HG02623 (cell line): Measurements from ENCODE around the gene ITCH.

Source experiments
- ATAC-seq: cut with Tn5 transposase; IDR thresholded peaks from one replicate; pipeline ENCODE4 v1.9.1; 2021; ENCODE audit warnings: moderate library complexity; ENCODE audit not compliant: unreplicated experiment

Gene ITCH

DNA sequence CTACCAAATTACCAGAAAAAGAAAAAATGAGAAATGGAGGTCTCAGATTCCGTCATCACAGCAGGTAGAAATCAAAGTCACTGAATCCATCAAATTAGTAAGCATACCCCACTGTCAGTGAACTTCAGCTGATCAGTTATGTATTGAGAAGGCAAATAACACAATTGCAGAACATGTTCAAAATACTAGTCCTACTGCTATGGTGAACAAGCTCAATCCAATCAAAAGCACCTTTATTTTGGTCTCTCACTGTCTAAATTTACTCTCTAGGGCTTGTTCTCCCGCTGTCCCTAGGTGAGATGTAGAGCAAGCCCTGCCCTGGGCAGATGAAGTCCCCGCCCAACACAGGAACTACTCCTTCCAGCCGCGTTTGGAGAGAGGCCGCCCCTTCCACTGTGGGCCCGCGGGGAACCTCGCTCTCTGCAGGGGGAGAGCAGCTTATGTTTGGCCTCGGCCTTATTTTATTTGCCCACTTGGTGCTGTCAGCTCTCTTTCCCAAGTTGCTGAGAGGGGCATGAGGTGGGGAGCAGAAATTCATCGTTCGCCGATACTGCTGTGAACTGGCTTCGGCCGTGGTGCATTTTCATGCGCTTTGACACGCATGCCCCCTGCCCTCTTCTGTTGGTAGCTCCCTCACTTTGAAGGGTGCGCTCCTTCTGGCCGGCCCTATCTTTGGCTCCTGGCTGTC lies 181.2 kb downstream of the ITCH start:
- no peak for ATAC-seq

DNA sequence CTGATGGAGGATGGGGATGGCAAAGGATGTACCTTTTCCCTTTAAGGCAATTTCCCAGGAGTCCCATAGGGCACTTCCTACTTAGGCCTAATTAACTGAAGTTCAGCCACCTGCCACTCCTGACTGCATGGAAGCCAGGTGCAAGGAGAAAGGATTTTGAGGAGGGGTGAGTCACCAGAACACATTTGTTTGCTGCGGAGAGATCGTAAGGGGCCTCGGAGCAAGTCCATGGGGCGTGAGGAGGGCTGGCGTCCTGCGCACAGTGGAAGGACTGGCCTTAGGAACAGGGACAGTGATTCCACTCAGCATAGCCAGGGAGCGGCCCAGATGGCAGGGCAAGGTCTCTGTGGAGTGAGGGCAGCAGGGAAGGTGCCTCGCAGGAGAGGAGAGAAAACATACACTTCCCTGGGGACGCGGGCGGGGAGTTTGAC lies 183.7 kb downstream of the ITCH start:
- no peak for ATAC-seq

DNA sequence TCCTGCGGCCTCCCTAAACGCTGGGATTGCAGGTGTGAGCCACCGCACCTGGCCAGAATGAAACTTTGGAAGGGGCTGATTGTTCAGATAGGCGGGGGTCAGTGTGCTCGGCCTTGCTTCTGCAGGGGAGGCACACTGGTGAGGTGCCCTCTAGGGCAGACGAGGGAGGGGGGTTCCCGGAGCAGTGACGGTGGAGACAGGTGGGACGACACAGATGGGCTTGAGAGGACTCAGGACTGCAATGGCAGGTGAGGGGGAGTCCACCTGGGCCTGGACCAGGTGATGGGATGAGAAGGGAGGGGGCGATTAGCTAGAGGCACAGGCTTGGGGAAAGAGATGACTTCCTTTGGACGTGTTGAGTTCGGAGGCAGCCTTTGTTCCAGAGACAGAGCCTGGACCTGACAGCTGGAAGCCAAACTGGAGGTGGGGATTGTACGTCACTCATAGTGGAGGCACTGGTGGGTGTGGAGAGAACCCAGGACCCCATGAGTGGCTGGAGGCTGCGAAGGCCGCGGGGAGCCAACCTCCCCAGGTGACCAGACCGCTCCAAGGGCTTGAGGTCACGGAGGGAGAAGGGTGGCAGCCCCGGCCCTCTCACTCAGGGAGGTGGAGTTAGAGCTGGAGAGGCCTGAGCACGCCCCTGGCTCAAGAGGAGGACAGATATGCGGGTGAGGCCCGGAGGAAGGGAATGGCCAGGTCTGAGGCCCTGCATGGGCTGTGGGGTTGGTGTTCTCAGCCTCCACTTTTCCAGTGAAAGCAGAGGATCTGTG lies 185.0 kb downstream of the ITCH start:
- no peak for ATAC-seq

DNA sequence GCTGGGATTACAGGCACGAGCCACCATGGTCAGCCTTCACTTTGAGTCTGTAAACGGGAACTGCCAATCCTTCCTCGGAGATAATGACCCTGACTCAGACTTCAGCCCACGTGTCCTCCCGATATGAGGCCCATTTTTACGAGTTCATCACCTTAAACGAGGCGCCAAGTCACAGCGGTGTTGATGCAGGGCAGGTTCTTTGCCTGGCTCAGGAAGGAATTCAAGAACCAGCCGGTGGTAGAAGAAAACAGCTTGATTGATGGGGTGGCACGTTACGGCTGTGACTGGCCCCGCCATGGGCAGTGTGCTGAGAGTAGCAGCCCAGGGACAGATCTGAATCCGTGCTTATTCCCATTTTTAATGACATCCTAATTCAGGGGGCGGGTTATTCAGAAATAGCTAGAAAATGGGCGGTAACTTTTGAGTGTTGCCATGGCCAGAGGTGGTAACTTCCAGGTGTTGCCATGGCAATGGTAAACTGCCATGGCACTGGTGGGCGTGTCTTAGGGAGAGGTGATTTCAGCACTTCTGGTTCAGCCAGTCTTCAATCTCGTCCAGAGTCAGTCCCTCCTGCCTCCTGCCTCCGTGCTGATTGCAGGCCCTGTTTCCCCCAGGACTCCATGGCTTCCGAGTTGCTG lies 186.3 kb downstream of the ITCH start:
- no peak for ATAC-seq

DNA sequence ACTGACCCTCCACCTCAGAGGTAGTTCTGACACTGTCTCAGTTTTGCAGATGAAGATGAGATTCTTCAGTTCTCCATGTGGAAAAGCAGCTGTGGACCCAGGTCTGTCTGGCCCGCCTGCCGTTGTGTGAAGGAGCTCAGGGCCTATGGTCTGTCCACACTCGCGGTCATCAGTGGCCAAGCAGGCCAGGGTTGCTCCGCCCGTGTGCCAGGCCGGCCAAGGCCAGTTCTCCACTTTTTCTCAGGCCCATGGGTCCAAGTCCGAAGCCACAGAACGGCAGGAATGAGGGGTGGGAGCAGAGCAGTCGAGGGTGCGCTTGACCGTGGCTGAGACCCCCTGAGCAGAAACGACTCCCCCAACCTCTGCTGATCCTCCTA lies 186.8 kb downstream of the ITCH start:
- no peak for ATAC-seq

DNA sequence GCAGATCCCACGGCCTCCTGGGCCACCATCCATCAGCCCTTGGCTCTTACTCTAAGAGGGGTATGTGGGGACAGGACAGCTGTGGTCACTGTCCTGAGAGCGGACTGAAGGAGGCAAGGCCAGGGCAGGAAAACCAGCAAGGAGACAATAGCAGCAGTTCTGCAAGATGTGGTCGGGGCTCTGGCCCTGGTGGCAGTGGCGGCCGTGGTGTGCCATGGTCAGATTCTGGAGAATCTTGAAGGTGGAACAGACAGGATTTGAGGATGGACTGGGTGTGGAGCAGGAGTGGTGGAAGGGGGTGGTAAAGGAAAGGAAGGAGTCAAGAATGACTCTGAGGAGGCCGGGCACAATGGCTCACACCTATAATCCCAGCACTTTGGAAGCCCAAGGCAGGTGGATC lies 189.5 kb downstream of the ITCH start:
- no peak for ATAC-seq

DNA sequence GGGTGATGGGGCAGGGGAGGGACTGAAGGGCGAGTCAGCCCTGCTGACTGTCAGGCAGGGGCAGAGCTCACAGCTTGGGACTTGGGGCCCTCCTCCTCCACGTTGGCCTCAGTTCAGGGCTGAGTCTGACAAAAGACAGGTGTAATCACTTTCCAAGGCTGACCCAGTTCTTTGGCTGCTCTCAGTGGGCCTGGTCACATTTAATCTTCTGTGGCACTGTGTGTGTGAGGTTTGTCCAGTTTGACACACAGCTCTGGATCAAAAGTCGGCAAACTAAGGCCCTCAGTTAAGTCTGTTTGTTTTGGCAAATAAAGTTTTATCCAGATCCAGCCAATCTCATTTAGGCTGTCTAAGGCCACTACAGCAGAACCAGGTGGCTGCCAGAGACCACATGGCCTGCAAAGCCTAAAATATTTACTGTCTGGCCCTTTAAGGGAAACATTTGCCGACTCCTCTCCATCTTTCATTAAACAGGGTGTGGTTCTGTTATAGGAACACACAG lies 190.3 kb downstream of the ITCH start:
- ATAC-seq, result no peak

DNA sequence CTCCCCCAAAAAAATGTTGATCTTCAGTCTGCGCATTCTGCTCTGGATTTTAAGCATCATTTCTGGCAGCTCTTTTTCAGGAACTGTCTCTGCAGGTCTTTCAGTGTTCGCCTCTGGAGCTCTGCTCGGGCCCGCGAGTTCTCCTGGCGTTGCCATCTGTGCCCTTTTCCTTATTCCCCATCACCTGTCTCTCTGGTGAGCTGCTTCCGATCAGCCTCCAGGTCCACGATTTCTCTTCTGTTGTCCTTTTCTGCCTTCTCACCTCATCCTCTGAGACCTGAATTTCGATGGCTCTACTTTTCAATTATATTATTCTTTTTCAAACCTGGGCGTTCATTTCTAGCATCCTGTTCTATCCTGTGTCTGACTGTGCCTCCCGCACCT lies 194.9 kb downstream of the ITCH start:
- ATAC-seq, result no peak

DNA sequence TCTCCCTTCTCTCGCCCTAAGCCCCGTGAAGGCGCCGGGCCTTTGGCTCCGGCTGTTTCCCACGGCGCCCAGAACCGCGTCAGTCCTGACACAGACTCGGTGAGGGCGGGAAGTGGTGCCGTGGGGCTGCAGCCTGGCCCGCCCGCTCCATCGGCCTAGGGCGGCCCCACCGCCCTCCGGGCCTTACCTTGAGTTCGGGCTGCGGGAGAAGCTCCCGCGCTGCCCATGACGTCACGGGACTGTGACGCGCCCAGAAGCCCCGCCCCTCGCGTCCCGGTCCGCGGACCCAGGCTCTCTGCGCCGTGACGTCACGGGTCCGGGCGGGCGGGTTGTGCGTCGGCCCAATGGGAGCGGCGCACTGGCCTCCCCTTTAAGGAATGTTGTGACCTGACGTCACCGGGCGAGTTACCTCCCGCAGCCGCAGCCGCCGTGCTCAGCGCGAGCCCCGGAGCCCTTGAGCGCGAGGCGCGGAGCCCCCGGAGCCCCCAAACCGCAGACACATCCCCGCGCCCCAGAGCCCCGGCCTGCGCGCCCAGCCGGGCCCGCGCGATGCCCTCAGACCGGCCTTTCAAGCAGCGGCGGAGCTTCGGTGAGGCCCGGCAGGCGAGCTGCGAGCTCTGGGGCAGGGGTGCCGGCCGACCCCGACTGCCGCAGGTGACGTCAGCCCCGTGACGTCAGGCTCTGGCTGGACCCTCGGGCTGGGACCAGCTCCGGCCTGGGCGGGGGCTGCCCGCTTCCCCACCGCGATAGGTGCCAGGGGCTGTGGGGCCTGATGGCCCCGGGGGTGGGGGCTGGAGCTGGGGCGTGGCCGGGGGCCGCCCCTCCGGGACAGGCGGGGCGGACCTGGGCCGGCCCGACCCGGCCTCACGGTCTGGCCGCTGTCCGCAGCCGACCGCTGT lies 195.5 kb downstream of the ITCH start, which contains the start of gene MAP1LC3A:
Gene MAP1LC3A, plus strand, starts transcription at position 399 of the 899 bp plus-strand sequence. Its CDS starts 151 bp downstream, at position 550.
- ATAC-seq, result peak; percentile 50

DNA sequence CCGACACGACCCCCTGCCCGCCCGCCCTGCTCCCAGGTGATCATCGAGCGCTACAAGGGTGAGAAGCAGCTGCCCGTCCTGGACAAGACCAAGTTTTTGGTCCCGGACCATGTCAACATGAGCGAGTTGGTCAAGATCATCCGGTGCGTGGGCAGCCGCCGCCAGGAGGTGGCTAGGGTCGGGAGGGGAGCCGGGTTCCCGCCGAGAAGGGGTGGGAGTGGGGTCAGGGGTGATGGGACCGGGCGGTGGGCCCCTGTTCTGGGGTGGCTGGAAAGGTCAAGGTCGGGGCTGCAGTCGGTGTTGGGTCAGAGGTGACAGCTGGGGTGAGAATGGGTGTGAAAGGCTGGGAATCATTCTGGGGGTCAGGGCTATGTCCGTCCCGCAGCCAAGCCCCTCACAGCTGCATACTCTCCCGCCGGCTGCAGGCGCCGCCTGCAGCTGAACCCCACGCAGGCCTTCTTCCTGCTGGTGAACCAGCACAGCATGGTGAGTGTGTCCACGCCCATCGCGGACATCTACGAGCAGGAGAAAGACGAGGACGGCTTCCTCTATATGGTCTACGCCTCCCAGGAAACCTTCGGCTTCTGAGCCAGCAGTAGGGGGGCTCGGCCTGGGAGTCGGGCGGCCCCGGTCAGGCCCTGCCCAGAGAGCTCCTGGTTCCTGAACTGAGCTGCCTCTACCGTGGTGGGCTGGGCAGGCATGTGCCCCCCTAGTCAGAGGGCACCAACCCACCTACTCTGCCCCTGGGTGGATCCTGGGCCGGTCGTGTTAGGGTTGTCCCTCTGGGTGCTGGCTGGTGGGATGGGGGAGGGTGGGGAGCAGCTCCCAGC lies 196.5 kb downstream of the ITCH start:
- ATAC-seq, result no peak

DNA sequence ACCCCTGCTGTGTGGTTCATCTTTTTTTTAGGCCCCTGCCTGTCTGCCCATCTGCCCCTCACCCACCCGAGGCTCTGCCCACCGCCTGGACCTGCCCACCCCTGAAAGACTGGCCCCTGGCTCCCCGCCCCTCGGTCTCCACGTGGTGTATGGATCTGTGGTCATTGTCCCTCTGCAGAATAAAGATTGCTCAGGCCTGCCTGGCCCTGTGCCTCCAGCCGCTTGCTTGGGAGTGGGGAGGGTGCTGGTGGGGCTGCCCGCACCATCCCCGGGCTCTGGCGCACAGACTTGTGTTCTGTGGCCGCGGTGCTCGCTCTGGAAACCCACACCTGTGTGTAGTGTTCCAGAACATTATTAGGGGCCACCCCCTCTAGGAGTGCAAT lies 197.1 kb downstream of the ITCH start:
- no peak for ATAC-seq

DNA sequence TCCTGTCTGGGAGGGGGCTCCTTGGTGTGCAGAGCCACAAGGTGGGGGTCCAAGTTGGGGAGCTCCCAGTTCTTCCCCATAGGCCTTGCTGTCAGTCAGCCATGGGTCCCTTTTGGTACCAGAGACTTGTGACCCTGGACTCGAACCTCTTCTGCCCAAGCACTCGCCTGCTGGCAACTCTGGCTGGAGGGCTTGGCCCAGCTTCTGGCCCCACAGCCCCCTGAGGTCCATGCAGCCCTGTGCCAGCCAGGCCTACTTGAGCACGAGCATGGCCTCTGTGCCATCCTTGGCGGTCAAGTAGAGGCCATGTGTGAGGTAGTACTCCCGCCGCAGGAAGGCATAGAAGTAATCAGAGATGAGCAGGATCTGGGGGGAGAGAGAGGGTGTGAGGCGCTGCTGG lies 197.5 kb downstream of the ITCH start:
- no peak for ATAC-seq
